Fibroblast of lung (primary cell): Measurements from ENCODE around the gene SLIT3.

ENCODE experiments used
- EZH2 ChIP-seq: IDR thresholded peaks from 2 replicates; pipeline ENCODE4 v1.5.1; 2012; ENCODE audit warnings: low read length, control low read depth, mild to moderate bottlenecking; ENCODE audit errors: missing control alignments
- TF ChIP-seq, protein P1 (sequence below), 2 donors: IDR thresholded peaks in 1 of 2; conservative IDR thresholded peaks in 1 of 2; 1 replicate in 1 of 2; 2 replicates in 1 of 2; pipeline ENCODE4 v1.5.1; 2011 to 2012; ENCODE audit warnings: low read length in 2 of 2, control low read depth in 1 of 2, inconsistent platforms in 1 of 2, low read depth in 1 of 2, mild to moderate bottlenecking in 1 of 2

DNA sequence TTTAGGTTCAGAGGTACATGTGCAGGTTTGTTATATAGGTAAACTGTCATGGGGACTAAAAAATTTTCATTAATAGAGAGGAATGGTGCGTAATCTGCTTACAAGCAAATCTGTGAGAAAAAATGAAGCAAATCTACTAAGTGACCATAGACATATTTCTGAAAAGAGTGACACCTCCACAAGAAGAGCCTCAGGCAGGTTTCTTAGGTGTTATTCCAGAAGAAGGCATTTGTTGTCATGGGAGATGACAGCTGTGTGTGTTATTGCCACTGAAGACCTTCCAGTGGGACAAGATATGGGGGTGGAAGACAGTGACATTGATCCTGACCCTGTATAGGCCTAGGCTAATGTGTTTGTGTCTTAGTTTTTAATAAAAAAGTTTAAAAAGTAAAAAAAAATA lies 652.9 kb downstream of the SLIT3 start:
- TF ChIP-seq, protein P1, sequence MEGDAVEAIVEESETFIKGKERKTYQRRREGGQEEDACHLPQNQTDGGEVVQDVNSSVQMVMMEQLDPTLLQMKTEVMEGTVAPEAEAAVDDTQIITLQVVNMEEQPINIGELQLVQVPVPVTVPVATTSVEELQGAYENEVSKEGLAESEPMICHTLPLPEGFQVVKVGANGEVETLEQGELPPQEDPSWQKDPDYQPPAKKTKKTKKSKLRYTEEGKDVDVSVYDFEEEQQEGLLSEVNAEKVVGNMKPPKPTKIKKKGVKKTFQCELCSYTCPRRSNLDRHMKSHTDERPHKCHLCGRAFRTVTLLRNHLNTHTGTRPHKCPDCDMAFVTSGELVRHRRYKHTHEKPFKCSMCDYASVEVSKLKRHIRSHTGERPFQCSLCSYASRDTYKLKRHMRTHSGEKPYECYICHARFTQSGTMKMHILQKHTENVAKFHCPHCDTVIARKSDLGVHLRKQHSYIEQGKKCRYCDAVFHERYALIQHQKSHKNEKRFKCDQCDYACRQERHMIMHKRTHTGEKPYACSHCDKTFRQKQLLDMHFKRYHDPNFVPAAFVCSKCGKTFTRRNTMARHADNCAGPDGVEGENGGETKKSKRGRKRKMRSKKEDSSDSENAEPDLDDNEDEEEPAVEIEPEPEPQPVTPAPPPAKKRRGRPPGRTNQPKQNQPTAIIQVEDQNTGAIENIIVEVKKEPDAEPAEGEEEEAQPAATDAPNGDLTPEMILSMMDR (conservative IDR thresholded peaks at IDR 0.05 in 1 of 2, IDR thresholded peaks at IDR 0.05 in 1 of 2; ENCODE audit: low read depth in 1 of 2, low read length in 2 of 2): no peak
- no peak for TF ChIP-seq EZH2
